H9 (cell line): ENCODE results near the gene FDX1. TPM values are rescaled to one million over a fixed set of nuclear protein-coding genes. Genes with fewer than 3 reads are reported as not detected.
A peak's percentile ranks its signal among the peaks of the same experiment; 100 is the strongest.

ENCODE experiments used
- DNase-seq: peaks from one replicate; pipeline ENCODE4 v3.0.0-alpha.2; 2017
- H2AFZ ChIP-seq: one replicate; pipeline ENCODE4 v1.6.1; 2013; ENCODE audit warnings: mild to moderate bottlenecking, low read length, control low read depth, moderate library complexity
- H2AK5ac ChIP-seq: 2 replicates; pipeline ENCODE4 v1.6.1; 2013; ENCODE audit warnings: low read length, control low read depth, mixed read lengths; ENCODE audit not compliant: insufficient read length
- H2BK120ac ChIP-seq: one replicate; pipeline ENCODE4 v1.6.1; 2013; ENCODE audit warnings: low read depth, mild to moderate bottlenecking, low read length, control low read depth, inconsistent platforms; ENCODE audit not compliant: poor library complexity, severe bottlenecking
- H2BK12ac ChIP-seq: 2 replicates; pipeline ENCODE4 v1.6.1; 2013; ENCODE audit warnings: low read length, control low read depth, mixed read lengths, low read depth; ENCODE audit not compliant: insufficient read length
- H2BK15ac ChIP-seq: 2 replicates; pipeline ENCODE4 v1.6.1; 2013; ENCODE audit warnings: low read depth, low read length, control low read depth
- H2BK20ac ChIP-seq: one replicate; pipeline ENCODE4 v1.6.1; 2013; ENCODE audit warnings: low read depth, mild to moderate bottlenecking, low read length, control low read depth, inconsistent platforms; ENCODE audit not compliant: poor library complexity, severe bottlenecking
- H2BK5ac ChIP-seq: 2 replicates; pipeline ENCODE4 v1.6.1; 2013; ENCODE audit warnings: low read length, control low read depth, mixed read lengths; ENCODE audit not compliant: insufficient read length
- H3K14ac ChIP-seq: 2 replicates; pipeline ENCODE4 v1.6.1; 2013; ENCODE audit warnings: low read length, control low read depth; ENCODE audit not compliant: insufficient read depth
- H3K18ac ChIP-seq: 2 replicates; pipeline ENCODE4 v1.6.1; 2013; ENCODE audit warnings: low read depth, mild to moderate bottlenecking, mixed read lengths, low read length, control low read depth; ENCODE audit not compliant: insufficient read length
- H3K23ac ChIP-seq: 2 replicates; pipeline ENCODE4 v1.6.1; 2013; ENCODE audit warnings: low read length, control low read depth, mixed read lengths, low read depth; ENCODE audit not compliant: insufficient read length
- H3K23me2 ChIP-seq: 2 replicates; pipeline ENCODE4 v1.6.1; 2013; ENCODE audit warnings: low read depth, mild to moderate bottlenecking, mixed read lengths, low read length, control low read depth; ENCODE audit not compliant: insufficient read length, poor library complexity, severe bottlenecking
- H3K27ac ChIP-seq: 2 replicates; pipeline ENCODE4 v1.5.1; 2013; ENCODE audit warnings: low read length, control low read depth, mixed read lengths, low read depth; ENCODE audit not compliant: insufficient read length
- H3K27me3 ChIP-seq: 2 replicates; pipeline ENCODE4 v1.6.1; 2013; ENCODE audit warnings: low read length, control low read depth, inconsistent platforms; ENCODE audit not compliant: insufficient read depth
- H3K4ac ChIP-seq: 2 replicates; pipeline ENCODE4 v1.6.1; 2013; ENCODE audit warnings: low read depth, mild to moderate bottlenecking, control low read depth, inconsistent platforms, low read length, moderate library complexity
- H3K4me1 ChIP-seq: 2 replicates; pipeline ENCODE4 v1.6.1; 2013; ENCODE audit warnings: low read length, control low read depth, inconsistent platforms; ENCODE audit not compliant: insufficient read depth
- H3K4me2 ChIP-seq: 2 replicates; pipeline ENCODE4 v1.6.1; 2013; ENCODE audit warnings: low read length, control low read depth, mixed read lengths; ENCODE audit not compliant: insufficient read length, insufficient read depth
- H3K56ac ChIP-seq: 2 replicates; pipeline ENCODE4 v1.6.1; 2013; ENCODE audit warnings: low read depth, mild to moderate bottlenecking, mixed read lengths, low read length, control low read depth; ENCODE audit not compliant: insufficient read length
- H3K79me1 ChIP-seq: 2 replicates; pipeline ENCODE4 v1.6.1; 2013; ENCODE audit warnings: low read depth, mild to moderate bottlenecking, moderate library complexity, low read length, control low read depth, inconsistent platforms; ENCODE audit not compliant: insufficient read depth, poor library complexity, severe bottlenecking
- H3K79me2 ChIP-seq: 2 replicates; pipeline ENCODE4 v1.6.1; 2013; ENCODE audit warnings: low read length, control low read depth, inconsistent platforms; ENCODE audit not compliant: insufficient read depth
- H3K9ac ChIP-seq: 2 replicates; pipeline ENCODE4 v1.6.1; 2013; ENCODE audit warnings: low read length, control low read depth, mixed read lengths; ENCODE audit not compliant: insufficient read length; ENCODE audit errors: extremely low read depth
- H3K9me3 ChIP-seq: one replicate; pipeline ENCODE4 v1.6.1; 2013; ENCODE audit warnings: low read depth, low read length, inconsistent platforms; ENCODE audit not compliant: control insufficient read depth
- H3T11ph ChIP-seq: one replicate; pipeline ENCODE4 v1.6.1; 2013; ENCODE audit warnings: mild to moderate bottlenecking, low read length, control low read depth, inconsistent platforms
- H4K20me1 ChIP-seq: one replicate; pipeline ENCODE4 v1.6.1; 2013; ENCODE audit not compliant: control insufficient read depth, insufficient read length, insufficient read depth
- H4K5ac ChIP-seq: 2 replicates; pipeline ENCODE4 v1.6.1; 2013; ENCODE audit warnings: low read depth, mild to moderate bottlenecking, mixed read lengths, low read length, control low read depth; ENCODE audit not compliant: insufficient read length
- H4K8ac ChIP-seq: replicated peaks from 2 replicates; pipeline ENCODE4 v1.6.1; 2013; ENCODE audit warnings: low read length, control low read depth, mixed read lengths, low read depth; ENCODE audit not compliant: insufficient read length
- H4K91ac ChIP-seq: 2 replicates; pipeline ENCODE4 v1.6.1; 2013; ENCODE audit warnings: low read depth, mild to moderate bottlenecking, moderate library complexity, mixed read lengths, low read length, control low read depth; ENCODE audit not compliant: insufficient read length
- H3K27ac Mint-ChIP-seq, 3 experiments: 2 replicates in 2 of 3; 3 replicates in 1 of 3; pipeline ENCODE4 v1.8.0; 2020 to 2021; ENCODE audit warnings: mixed read lengths in 3 of 3, mild to moderate bottlenecking in 1 of 3, moderate library complexity in 1 of 3
- H3K27me3 Mint-ChIP-seq: 2 replicates; pipeline ENCODE4 v1.8.0; 2021; ENCODE audit warnings: low read depth, mild to moderate bottlenecking, moderate library complexity, mixed read lengths
- H3K36me3 Mint-ChIP-seq, 3 experiments: 2 replicates in 2 of 3; 3 replicates in 1 of 3; pipeline ENCODE4 v1.8.0; 2020 to 2021; ENCODE audit warnings: low read depth in 3 of 3, mixed read lengths in 3 of 3; ENCODE audit not compliant: insufficient read depth in 1 of 3
- H3K4me1 Mint-ChIP-seq, 2 experiments: 2 replicates each; pipeline ENCODE4 v1.8.0; 2020; ENCODE audit warnings: mixed read lengths in 2 of 2
- H3K4me3 Mint-ChIP-seq, 2 experiments: 2 replicates in 1 of 2; 3 replicates in 1 of 2; pipeline ENCODE4 v1.8.0; 2020 to 2021; ENCODE audit warnings: mild to moderate bottlenecking in 2 of 2, mixed read lengths in 2 of 2, moderate library complexity in 1 of 2
- H3K9me3 Mint-ChIP-seq, 2 experiments: 2 replicates in 1 of 2; 3 replicates in 1 of 2; pipeline ENCODE4 v1.8.0; 2020; ENCODE audit warnings: mild to moderate bottlenecking in 2 of 2, mixed read lengths in 2 of 2, moderate library complexity in 1 of 2
- WGBS: extraction: QIAGEN DNeasy Blood & Tissue Kit; methylation state at CpG from one replicate; pipeline ENCODE4 v1.1.7; 2013; ENCODE audit warnings: missing lambda C conversion rate, low lambda C conversion rate, mixed read lengths; ENCODE audit not compliant: insufficient read length; ENCODE audit errors: extremely low coverage; 5-methylcytosine and 5-hydroxymethylcytosine counted together
- total RNA-seq: library from RNA; stranded (reverse); gene quantifications from 2 replicates; pipeline ENCODE4 v1.2.1, GENCODE V29; 2021
- TF ChIP-seq, protein P1 (sequence below): fragments of 200-600 bp; sonication (generic); conservative IDR thresholded peaks from 3 replicates; pipeline ENCODE4 v1.8.0; 2021; ENCODE audit warnings: antibody characterized with exemption, mild to moderate bottlenecking

FDX1 gene
- total RNA-seq, 1 experiment from 2014 or later: 10.1 TPM

DNA sequence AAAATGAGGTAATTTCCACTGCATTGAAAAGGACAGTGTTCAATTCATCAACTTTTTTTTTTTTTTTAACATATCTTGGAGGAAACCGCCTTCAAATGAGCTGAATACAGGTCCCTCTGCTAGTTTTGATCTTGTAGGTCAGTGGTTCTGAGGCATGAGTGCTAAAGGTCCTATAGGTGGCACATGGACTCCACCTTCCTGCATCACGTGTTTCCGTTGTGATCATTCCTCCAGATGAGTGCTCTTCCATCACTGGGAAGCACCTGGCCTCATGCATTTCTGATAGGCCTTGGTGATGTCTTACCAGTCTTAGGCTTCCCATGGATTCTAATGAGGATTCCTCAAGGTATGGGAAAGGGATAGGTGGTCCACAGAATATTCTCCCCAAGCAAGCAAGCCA is 37.8 kb downstream of the FDX1 start:
- TF ChIP-seq, protein P1, sequence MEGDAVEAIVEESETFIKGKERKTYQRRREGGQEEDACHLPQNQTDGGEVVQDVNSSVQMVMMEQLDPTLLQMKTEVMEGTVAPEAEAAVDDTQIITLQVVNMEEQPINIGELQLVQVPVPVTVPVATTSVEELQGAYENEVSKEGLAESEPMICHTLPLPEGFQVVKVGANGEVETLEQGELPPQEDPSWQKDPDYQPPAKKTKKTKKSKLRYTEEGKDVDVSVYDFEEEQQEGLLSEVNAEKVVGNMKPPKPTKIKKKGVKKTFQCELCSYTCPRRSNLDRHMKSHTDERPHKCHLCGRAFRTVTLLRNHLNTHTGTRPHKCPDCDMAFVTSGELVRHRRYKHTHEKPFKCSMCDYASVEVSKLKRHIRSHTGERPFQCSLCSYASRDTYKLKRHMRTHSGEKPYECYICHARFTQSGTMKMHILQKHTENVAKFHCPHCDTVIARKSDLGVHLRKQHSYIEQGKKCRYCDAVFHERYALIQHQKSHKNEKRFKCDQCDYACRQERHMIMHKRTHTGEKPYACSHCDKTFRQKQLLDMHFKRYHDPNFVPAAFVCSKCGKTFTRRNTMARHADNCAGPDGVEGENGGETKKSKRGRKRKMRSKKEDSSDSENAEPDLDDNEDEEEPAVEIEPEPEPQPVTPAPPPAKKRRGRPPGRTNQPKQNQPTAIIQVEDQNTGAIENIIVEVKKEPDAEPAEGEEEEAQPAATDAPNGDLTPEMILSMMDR: peak; percentile 31; the same call in 2 of the 3 replicates
- no peak for DNase-seq
- Histone ChIP-seq H3K56ac (no peak overlapping the region), H4K20me1 (no peaks in the 10 kb centered on the region), H3T11ph (no peak overlapping the region), H4K5ac (no peak overlapping the region), H3K79me2 (no peaks in the 10 kb centered on the region), H3K9me3 (no peaks in the 10 kb centered on the region), H3K23me2 (no peaks in the 10 kb centered on the region), H3K4me1 (no peaks in the 10 kb centered on the region), H2BK20ac (no peak overlapping the region), H2BK12ac (no peak overlapping the region), H2AK5ac (no peak overlapping the region), H2BK120ac (no peak overlapping the region), H3K4ac (no peak overlapping the region), H2BK15ac (no peak overlapping the region), H3K14ac (no peak overlapping the region), H2BK5ac (no peak overlapping the region), H3K79me1 (no peaks in the 10 kb centered on the region), H3K27me3 (no peaks in the 10 kb centered on the region), H4K8ac (no peak overlapping the region), H3K27ac (no peak overlapping the region), H3K4me2 (no peak overlapping the region), H3K23ac (no peak overlapping the region), H3K9ac (no peak overlapping the region), H2AFZ (no peak overlapping the region), H4K91ac (no peak overlapping the region), H3K18ac (no peak overlapping the region)
- Mint-ChIP-seq H3K4me3 (no peak overlapping the region), H3K9me3 (no peaks in the 10 kb centered on the region; a peak in 2 of 5 replicates), H3K27ac (no peak overlapping the region; a peak in 1 of 7 replicates), H3K4me1 (no peaks in the 10 kb centered on the region), H3K36me3 (peaks cover 1 to 3% (median 2%) of the 10 kb centered on the region in 3 experiments; a peak in 2 of 7 replicates), H3K27me3 (no peaks in the 10 kb centered on the region)
- WGBS: no CpG with 5 or more reads among the region's 3 CpGs
